HG03432 (cell line): ENCODE measurements around the gene VPS26C.
"Not testable (repeated sequence)": the region's sequence is repeated elsewhere in the genome, so short reads cannot be mapped to it uniquely, and the experiment has no call there.

ENCODE experiments used
- ATAC-seq: cut with Tn5 transposase; IDR thresholded peaks from one replicate; pipeline ENCODE4 v1.9.1; 2021; ENCODE audit warnings: mild to moderate bottlenecking, moderate library complexity; ENCODE audit not compliant: unreplicated experiment

VPS26C gene

GRCh38 chr21:37231671-37232070, 35.5 kb downstream of the VPS26C start:
- no peak for ATAC-seq

DNA sequence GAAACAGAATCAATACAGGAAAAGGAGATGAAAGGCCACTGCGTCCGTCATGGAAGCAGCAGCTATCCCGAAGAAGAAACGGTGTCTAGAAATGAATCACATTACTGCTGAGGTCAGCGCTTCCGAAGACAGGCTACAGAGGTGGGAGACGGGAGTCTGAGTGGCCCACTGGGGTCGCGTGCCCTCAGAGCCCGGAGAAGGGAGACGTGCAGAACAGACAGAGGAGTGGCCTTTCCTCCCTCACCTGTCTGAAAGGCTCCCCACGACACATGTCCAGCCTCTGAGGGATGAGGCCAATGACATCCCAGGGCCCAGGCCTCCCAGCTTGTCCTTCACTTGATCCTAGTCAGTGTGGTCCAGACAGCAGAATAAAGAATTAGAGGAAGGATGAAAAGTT, 35.9 kb downstream of the VPS26C start:
- no peak for ATAC-seq

DNA sequence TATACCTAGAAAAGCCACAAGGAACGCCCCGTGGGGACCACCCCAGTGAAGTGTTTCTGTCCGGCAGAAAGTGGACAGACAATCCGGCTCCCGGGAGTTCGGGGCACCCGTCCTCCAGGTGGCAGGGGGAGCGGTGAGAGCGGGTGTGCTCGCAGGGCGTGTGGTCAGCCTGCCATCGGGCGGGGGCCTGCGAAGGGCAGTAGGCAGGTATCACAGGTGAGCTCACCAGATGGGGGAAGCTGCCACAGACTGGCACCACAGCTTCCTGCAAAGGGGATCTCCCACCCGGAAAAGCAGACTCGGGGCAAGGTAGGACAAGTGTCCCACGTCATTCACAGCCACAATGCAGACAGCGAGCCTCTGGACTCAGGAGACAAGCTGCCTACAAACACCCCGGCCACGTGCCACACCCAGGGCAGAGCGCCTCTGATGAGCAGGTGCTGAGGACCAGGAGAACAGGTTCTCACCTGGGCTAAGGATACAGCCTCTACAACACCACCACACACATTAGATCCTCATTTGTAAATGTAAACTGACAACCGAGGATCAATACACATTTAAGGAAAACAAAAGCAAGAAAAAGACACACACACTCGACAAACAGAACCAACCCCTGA, 36.4 kb downstream of the VPS26C start:
- ATAC-seq: no peak

GRCh38 chr21:37228003-37228400, 39.1 kb downstream of the VPS26C start:
- ATAC-seq: no peak

- ATAC-seq: no peak
Measured at GRCh38 chr21:37227071-37228002, 39.8 kb downstream of the VPS26C start.

DNA sequence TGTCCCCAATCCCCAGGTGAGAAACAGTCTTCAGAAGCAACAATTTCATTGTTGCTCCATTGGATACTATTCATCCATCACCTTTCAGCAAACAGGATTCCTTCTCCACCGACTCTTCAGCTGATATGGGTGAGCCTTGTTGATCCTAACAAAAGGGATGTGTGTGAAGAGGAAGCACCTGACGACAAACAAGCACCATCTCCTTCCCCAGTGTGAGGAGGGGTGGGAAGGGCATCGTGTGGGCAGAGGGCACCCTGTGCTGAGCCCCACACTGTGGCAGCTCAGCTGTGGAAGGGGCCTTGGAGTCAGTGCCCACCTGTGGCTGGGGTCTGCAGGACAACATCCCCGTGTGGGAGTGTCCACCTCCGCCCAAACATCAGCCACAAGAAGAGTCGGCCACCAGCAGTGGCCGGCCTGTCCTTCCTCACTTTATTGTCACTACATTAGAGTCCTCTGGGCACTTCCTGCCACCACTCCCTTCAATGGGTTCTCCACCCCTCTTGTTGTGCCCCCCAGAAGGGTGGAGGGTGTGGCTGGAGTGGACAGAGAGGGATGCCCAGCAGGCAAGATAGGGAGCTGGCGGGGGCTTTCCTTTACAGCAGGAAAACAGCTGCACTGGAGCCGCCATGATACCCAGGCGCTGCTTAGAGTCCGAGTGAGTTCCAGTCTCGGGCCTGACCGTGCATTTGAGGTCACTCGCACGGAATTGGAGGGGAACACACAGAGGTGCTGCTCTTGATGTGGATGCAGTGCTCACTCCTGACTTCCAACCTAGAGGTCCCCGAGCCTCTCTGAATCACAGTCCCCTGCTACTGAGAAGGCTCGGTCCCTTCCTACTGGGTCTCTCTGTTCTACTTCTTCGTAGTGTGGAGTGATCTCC, 40.9 kb downstream of the VPS26C start:
- no peak for ATAC-seq

DNA sequence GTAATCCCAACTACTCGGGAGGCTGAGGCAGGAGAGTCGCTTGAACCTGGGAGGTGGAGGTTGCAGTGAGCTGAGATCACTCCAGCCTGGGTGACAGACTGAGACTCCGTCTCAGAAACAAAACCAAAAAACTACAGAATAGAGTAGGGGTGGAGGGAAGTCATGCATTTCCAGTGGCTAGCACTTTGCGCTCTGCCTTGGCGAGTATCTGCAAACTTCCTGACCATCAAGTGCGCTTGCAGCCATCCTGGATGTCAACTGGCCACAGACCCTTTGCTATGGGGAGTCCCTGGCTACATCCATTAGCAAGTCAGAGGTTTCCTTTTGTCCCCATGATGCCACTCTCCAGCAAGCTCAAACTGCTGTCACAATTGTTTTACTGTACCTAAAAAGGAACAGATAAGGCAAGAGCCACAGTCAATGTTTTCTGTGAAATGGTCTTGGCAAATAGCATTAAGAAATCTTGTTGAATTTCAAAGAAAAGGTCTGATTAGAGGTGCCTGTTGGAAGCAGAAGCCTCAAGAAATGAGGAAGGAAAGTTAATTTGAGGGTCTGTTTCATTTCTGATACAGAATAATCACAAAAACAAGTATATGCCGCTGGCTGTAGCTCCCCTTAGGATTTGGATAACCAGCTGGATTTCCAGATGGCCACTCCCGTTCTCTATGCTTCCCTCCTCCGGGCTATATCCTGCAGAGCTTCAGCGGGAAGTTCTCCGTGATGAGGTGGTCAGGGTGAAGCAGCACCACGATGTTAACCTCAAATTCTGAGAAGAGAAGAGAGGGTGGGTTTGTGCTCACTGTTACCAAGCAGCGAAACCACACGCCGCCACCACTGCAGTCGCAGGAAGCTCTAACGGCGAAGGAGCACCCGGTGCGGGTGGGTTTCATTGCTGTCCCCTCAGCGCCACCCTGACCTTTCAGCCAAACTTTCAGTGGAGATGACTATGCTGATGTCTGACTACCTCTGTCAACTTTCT, 42.0 kb downstream of the VPS26C start:
- ATAC-seq: no peak

DNA sequence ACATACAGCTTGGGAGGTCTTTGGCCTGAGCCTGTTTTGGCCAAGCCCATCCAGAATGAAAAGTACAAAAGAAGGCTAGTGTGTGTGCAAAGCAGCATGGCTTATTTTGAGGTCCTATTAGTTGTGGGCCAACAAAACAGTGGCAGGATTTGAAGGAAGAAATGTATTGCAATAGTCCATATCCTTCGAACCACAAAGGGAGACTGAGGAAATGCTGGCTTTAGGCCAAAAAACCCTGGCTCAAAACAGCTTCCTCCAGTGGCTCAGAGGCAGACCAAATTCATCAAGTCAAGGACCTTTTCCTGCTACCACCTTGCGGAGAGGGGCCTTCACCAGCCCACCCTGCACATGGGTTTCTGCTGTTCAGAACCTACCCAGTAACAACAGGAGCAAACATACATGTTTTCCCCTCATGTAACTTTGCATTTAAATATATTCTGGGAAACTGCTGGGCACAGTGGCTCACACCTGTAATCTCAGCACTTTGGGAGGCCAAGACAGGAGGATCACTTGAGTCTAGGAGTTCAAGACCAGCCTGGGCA, 43.3 kb downstream of the VPS26C start:
- no peak for ATAC-seq

DNA sequence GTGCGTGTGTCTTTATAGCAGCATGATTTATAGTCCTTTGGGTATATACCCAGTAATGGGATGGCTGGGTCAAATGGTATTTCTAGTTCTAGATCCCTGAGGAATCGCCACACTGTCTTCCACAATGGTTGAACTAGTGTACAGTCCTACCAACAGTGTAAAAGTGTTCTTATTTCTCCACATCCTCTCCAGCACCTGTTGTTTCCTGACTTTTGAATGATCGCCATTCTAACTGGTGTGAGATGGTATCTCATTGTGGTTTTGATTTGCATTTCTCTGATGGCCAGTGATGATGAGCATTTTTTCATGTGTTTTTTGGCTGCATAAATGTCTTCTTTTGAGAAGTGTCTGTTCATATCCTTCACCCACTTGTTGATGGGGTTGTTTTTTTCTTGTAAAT, 44.9 kb downstream of the VPS26C start:
- ATAC-seq: not testable (repeated sequence)

- peak; percentile 92 for ATAC-seq
Measured at GRCh38 chr21:37220981-37221664, 46.0 kb downstream of the VPS26C start.

DNA sequence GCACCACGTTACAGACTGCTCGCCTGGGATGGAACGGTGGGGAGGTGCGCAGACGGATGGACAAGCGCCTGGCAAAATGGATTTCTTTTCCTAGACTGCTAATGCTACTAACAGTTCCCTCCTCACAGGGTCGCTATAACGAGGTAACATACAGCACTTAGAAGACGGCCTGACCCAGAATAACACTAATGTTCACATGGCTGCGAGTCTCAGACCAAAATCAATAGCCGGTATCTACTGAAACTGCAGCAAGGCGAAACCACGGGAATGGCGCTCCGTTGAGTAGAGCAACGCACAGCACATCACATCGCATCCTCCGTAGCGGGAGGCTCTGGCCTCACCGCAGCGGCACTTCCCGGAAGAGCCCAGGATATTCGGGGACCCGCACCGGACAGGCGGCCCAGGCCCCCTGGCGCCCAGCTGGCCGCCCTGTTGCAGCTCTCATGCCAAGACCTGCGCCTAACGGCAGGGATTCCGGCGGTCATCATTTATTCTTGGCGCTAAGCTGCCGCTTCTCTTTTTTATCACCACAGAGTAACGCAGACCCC, 46.6 kb downstream of the VPS26C start:
- ATAC-seq: peak; percentile 45

DNA sequence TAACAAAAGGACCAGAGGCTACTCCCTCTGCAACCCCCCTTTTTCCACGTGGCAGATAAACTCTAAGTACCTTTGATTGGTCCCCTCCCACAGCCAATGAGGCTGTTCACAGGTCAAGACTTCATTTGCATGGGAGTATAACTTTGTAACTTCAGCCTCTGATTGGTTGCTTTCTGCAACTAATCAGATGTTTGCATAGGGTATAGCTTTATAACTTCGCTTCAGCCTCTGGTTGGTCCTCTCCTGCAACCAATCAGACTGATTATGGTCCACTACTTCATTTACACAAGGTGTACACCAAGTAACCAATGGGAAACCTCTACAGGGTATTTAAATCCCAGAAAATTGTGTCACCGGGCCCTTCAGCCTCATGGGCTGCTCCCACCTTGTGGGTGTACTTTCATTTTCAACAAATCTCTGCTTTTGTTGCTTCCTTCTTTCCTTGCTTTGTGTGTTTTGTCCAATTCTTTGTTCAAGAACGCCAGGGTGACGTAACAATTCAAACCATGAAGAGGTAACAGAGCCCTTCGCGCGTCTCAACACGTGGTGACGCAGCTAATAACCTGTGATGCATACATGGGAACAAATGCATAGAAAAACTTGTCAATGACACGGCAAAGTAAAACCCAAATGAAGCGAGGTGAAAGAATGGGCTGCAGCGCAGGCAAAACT, 47.2 kb downstream of the VPS26C start:
- ATAC-seq: peak; percentile 1

GRCh38 chr21:37214952-37215351, 52.2 kb downstream of the VPS26C start:
- no peak for ATAC-seq

DNA sequence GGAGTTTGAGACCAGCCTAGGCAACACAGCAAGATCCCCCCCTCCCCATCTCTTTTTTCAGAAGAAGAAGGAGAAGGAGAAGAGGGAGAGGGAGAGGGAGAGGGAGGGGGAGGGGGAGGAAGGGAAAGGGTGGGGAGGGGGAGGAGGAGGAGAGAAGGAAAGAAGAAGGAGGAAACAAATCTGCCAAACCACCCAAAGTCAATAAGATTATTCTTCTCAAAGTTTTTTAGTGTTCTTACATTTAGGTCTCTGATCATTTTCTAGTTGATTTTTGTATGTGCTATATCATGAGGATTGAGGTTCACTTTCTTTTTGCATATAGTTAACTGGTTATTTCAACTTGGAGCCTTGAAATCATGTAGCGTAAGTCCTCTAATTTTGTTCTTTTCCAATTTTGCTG, 56.3 kb downstream of the VPS26C start:
- ATAC-seq: no peak

DNA sequence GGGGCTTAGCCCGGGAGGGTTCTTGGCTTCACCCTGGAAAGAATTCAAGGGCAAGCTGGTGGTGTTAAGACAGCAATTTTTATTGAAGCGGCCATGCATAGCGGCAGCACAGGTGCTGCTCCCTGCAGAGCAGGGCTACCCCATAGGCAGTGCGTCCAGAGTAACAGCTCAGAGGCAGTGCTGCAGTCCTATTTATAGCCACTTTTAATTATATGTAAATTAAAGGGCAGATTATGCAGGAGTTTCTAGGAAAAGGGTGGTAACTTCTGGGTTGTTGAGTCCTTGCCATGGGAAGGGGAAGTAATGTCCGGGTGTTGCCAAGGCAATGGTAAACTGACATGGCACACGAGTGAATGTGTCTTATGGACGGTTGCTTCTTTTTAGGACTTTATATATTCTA, 57.0 kb downstream of the VPS26C start:
- no peak for ATAC-seq

- peak; percentile 46 for ATAC-seq
Measured at GRCh38 chr21:37208741-37209225, 58.4 kb downstream of the VPS26C start.

DNA sequence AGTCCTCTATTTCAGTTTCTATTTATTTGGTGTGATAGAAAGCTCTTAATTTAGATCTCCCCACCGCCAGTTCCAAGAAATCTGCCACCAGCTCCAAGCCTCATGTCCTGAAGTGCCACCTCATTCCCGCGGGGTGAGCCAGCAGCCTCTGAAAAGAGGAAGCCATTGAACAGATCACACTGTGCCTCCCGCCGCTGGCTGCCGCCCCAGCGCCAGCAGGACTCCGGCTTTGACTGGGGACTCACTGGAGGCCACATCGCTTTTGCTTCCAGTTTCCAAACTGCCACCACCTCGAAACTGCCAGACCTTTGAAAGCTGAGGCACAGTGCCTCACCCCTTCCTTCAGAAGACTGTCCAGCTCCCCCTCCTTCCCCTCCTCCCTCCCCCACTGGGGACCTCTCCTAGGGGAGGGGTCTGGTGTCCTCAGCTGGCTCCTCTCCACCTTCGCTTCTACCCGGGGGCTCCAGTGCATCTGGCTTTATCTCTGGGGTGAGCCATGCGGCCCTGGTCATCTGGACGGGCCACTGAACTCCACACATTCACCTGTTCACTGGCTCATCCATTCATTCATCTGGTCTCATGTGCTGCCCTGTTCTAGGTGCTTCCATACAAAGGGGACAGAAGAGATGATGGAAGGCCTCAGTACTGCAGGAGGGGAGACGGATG, 58.9 kb downstream of the VPS26C start:
- ATAC-seq: peak; percentile 66
